DOHH2 (cell line): ENCODE results near the gene TTC29.

Experiments
- CTCF ChIP-seq: fragments of 200-600 bp; sonication (generic); IDR thresholded peaks from one replicate; pipeline ENCODE4 v1.5.1; 2014; ENCODE audit warnings: antibody characterized with exemption, mild to moderate bottlenecking, low read depth, low read length; ENCODE audit not compliant: poor library complexity, severe bottlenecking
- EZH2phosphoT487 ChIP-seq: fragments of 200-600 bp; sonication (generic); IDR thresholded peaks from 2 replicates; pipeline ENCODE4 v1.6.1; 2017; ENCODE audit warnings: borderline replicate concordance, mild to moderate bottlenecking, antibody characterized with exemption, low read length, moderate library complexity, mixed read lengths

- TF ChIP-seq CTCF = no peak
- no peak for TF ChIP-seq EZH2phosphoT487
Observed at GRCh38 chr4:146932116-146932515, 13.5 kb downstream of the TTC29 start.
